Measurements from ENCODE around the gene EBNA1BP2.

The EBNA1BP2 gene

GRCh38 chr1:43165765-43166164 is 6.3 kb downstream of the EBNA1BP2 start:
- H3K27ac ChIP-seq = no peak overlapping the region
- no peak for TF ChIP-seq CTCF (conservative IDR thresholded peaks at IDR 0.05)
- TF ChIP-seq ZFX (IDR thresholded peaks at IDR 0.05) = no peak

DNA sequence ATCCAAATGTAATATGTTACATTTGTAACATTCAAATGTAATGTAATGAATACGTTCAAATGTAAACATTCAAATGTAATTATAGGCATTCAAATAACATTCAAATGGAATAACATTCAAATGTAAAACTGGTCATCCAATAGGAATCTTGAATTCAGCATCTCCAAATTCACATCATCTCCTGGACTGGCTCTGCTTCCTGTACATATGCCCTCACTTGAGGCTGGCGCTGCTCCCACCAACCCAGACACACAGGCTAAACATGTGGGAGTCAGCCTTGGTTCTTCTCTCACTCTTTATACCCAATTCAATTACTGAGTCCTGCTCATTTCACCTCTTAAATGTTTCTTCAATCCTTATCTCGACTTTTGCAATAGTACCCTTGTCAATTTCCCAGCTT is 6.9 kb downstream of the EBNA1BP2 start:
- TF ChIP-seq CTCF (conservative IDR thresholded peaks at IDR 0.05) = no peak
- no peak for TF ChIP-seq ZFX (IDR thresholded peaks at IDR 0.05)
- H3K27ac ChIP-seq = no peak overlapping the region

- H3K27ac ChIP-seq = no peak overlapping the region
- TF ChIP-seq ZFX (IDR thresholded peaks at IDR 0.05) = no peak
- TF ChIP-seq CTCF (conservative IDR thresholded peaks at IDR 0.05) = no peak
These were observed 16.1 kb downstream of the EBNA1BP2 start for GRCh38 chr1:43156026-43156425.

- no peak for TF ChIP-seq ZFX (IDR thresholded peaks at IDR 0.05)
- TF ChIP-seq CTCF (conservative IDR thresholded peaks at IDR 0.05) = no peak
- 0 out of 2 replicates have a peak overlapping the region, but pooled peaks have one; percentile 32 for H3K27ac ChIP-seq
These were observed 18.6 kb downstream of the EBNA1BP2 start for GRCh38 chr1:43153443-43153842.

DNA sequence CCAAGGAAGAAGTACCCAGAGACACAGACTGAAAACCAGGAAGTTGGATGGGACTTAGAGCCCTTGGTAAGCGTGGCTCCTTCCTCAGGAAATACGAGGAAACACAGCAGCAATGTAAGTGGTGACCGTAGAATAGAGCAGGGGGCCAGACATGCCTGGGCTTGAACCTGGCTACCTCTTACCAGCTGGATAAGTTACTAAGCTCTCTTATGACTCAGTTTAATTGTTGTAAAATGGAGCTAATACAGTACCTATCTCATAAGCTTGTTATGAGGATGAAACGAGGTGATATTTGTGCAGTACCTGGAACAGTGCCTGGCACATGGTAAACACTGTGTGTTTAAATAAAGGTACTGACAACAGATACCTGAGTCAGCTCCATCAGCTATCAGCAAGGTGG is 19.2 kb downstream of the EBNA1BP2 start:
- TF ChIP-seq CTCF (conservative IDR thresholded peaks at IDR 0.05) (no peak), ZFX (IDR thresholded peaks at IDR 0.05) (no peak)
- H3K27ac ChIP-seq = peak overlapping the region; percentile 32

DNA sequence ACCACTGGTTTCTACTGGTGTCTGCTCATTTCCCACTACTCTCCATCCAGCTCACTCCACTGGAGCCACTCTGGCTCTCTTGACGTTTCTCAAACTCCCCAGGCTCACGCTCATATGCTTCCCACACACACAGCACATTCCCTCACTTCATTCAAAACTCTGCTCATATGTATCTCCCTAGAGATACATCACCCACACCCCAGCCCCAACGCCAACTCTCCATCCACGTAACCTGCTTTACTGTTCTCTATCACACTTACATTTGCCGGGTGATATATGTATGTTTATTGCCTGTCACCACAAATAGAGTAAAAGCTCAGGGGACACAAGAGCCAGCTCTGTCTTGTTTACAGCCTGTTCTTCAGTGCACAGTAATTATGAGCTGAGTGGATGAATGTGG is 22.2 kb downstream of the EBNA1BP2 start:
- TF ChIP-seq ZFX (IDR thresholded peaks at IDR 0.05) (no peak), CTCF (conservative IDR thresholded peaks at IDR 0.05) (no peak)
- H3K27ac ChIP-seq = no peak overlapping the region

- H3K27ac ChIP-seq = no peak overlapping the region
- no peak for TF ChIP-seq ZFX (IDR thresholded peaks at IDR 0.05)
- no peak for TF ChIP-seq CTCF (conservative IDR thresholded peaks at IDR 0.05)
These were observed 24.3 kb downstream of the EBNA1BP2 start for GRCh38 chr1:43147625-43148327.
